ENCODE results near the gene STRN4. TPM values are rescaled to one million over a fixed set of nuclear protein-coding genes. Genes with fewer than 3 reads are reported as not detected.

The STRN4 gene
- total and polyA plus RNA-seq, 2 donors (not counting 3 experiments of a cell fraction or from before 2014, with no cell fraction given): 116 to 144 TPM

GRCh38 chr19:46717716-46718143 is 28.5 kb downstream of the STRN4 start:
- Histone ChIP-seq H3K27me3 (ENCODE audit: control insufficient read depth in 2 of 2, insufficient read depth in 2 of 2, low read length in 2 of 2) (no peaks in the 10 kb centered on the region), H3K9me3 (replicated peaks; ENCODE audit: control insufficient read depth, insufficient read depth, low read length) (no peaks in the 10 kb centered on the region), H2AFZ (ENCODE audit: low read depth, low read length) (no peak overlapping the region), H3K4me2 (ENCODE audit: insufficient read depth, low read length) (no peak overlapping the region), H3K27ac (ENCODE audit: insufficient read depth, low read depth, low read length) (peak overlapping the region; percentile 13), H4K20me1 (replicated peaks; ENCODE audit: control insufficient read depth, extremely low read depth, insufficient read depth, low read length) (no peaks in the 10 kb centered on the region), H3K36me3 (ENCODE audit: control insufficient read depth in 2 of 2, extremely low read depth in 1 of 2, insufficient read depth in 2 of 2, low read length in 2 of 2) (peaks cover 6 to 27% of the 10 kb centered on the region in 2 experiments), H3K4me1 (ENCODE audit: control insufficient read depth, extremely low read depth, insufficient read depth, low read length) (peaks cover 42% of the 10 kb centered on the region), H3K9me1 (replicated peaks; ENCODE audit: control insufficient read depth, extremely low read depth, insufficient read depth, low read length) (no peaks in the 10 kb centered on the region), H3K9ac (replicated peaks; ENCODE audit: extremely low read depth, insufficient read depth, low read length) (no peak overlapping the region), H3K4me3 (replicated peaks in 1 of 3; ENCODE audit: insufficient read depth in 1 of 3, low read depth in 1 of 3, low read length in 3 of 3) (peak overlapping the region in 2 of 3 experiments; percentile 40 to 85), H3K79me2 (ENCODE audit: control insufficient read depth, insufficient read depth, low read length) (peaks cover 32% of the 10 kb centered on the region)
- intact Hi-C loops (cut with micrococcal nuclease): no loop called here
- dilution Hi-C loops (cut with MboI; ENCODE audit: extremely low pct_ligation_motif_present, low sequenced_read_pairs): no loop called here
- TF ChIP-seq MYC (IDR thresholded peaks at IDR 0.05; ENCODE audit: low read depth, low read length): no peak
- TF ChIP-seq, protein P1, sequence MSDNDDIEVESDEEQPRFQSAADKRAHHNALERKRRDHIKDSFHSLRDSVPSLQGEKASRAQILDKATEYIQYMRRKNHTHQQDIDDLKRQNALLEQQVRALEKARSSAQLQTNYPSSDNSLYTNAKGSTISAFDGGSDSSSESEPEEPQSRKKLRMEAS (IDR thresholded peaks at IDR 0.05; ENCODE audit: insufficient read depth, insufficient read length): no peak
- no peak for TF ChIP-seq EZH2 (IDR thresholded peaks at IDR 0.05; ENCODE audit: borderline replicate concordance, low read depth, low read length, severe bottlenecking)
- DNase-seq (ENCODE audit: low read depth, low spot score) (no peak), FAIRE-seq (peak; percentile 52)
- CTCF ChIA-PET: interaction anchor here (1.0 kb wide), 1 partner anchor 13 kb away, joined by 3 read pairs; no protein-coding TSS in a partner anchor
- POLR2A ChIA-PET: no interaction called here
- BruUV-seq (replicated peaks): no TSS peak

GRCh38 chr19:46717034-46717715 is 29.1 kb downstream of the STRN4 start, which contains the start of gene PRKD2:
PRKD2 (minus strand) TSS chr19:46717114; CDS start chr19:46716370, 744 bp downstream.
- Histone ChIP-seq H3K9ac (replicated peaks; ENCODE audit: extremely low read depth, insufficient read depth, low read length) (peak within 1 kb of the TSS; percentile 71), H3K9me3 (replicated peaks; ENCODE audit: control insufficient read depth, insufficient read depth, low read length) (no peaks in the 10 kb centered on the region), H4K20me1 (replicated peaks; ENCODE audit: control insufficient read depth, extremely low read depth, insufficient read depth, low read length) (no peaks in the 10 kb centered on the region), H3K27me3 (ENCODE audit: control insufficient read depth in 2 of 2, insufficient read depth in 2 of 2, low read length in 2 of 2) (no peaks in the 10 kb centered on the region), H3K27ac (ENCODE audit: insufficient read depth, low read depth, low read length) (peak within 1 kb of the TSS; percentile 57), H3K79me2 (ENCODE audit: control insufficient read depth, insufficient read depth, low read length) (peaks cover 34% of the 10 kb centered on the region), H3K4me2 (ENCODE audit: insufficient read depth, low read length) (peak within 1 kb of the TSS; percentile 67), H3K4me3 (replicated peaks in 1 of 3; ENCODE audit: insufficient read depth in 1 of 3, low read depth in 1 of 3, low read length in 3 of 3) (peak within 1 kb of the TSS; percentile 76 to 96 (median 85)), H3K9me1 (replicated peaks; ENCODE audit: control insufficient read depth, extremely low read depth, insufficient read depth, low read length) (no peaks in the 10 kb centered on the region), H3K4me1 (ENCODE audit: control insufficient read depth, extremely low read depth, insufficient read depth, low read length) (peaks cover 38% of the 10 kb centered on the region), H3K36me3 (ENCODE audit: control insufficient read depth in 2 of 2, extremely low read depth in 1 of 2, insufficient read depth in 2 of 2, low read length in 2 of 2) (peaks cover 6 to 21% of the 10 kb centered on the region in 2 experiments), H2AFZ (ENCODE audit: low read depth, low read length) (peak within 1 kb of the TSS; percentile 73)
- TF ChIP-seq, protein P1 (IDR thresholded peaks at IDR 0.05; ENCODE audit: insufficient read depth, insufficient read length): no peak
- TF ChIP-seq GATA2 (IDR thresholded peaks at IDR 0.05; ENCODE audit: insufficient read depth, insufficient read length, low read depth, low read length): no peak
- TF ChIP-seq MYC (IDR thresholded peaks at IDR 0.05; ENCODE audit: low read depth, low read length): no peak
- peak; percentile 75 for TF ChIP-seq POLR2AphosphoS5 (IDR thresholded peaks at IDR 0.05; ENCODE audit: insufficient read depth, low read depth, low read length)
- no peak for TF ChIP-seq EZH2 (IDR thresholded peaks at IDR 0.05; ENCODE audit: borderline replicate concordance, low read depth, low read length, severe bottlenecking)
- TF ChIP-seq JUN (IDR thresholded peaks at IDR 0.05; ENCODE audit: borderline replicate concordance, insufficient read depth, insufficient read length, low read depth): no peak
- peak; percentile 68 for TF ChIP-seq POLR2A (IDR thresholded peaks at IDR 0.05; ENCODE audit: low read depth, low read length)
- FAIRE-seq (peak; percentile 85), DNase-seq (ENCODE audit: low read depth, low spot score) (peak; percentile 84)
- POLR2A ChIA-PET: interaction anchor here (0.7 to 0.8 kb wide), 5 partner anchors 14 to 117 kb away, joined by 3 to 6 read pairs (median 6); no protein-coding TSS in a partner anchor
- TSS peak; percentile 58 for BruUV-seq (replicated peaks)
- CTCF ChIA-PET: interaction anchor here (0.6 to 5.4 kb wide), 3 partner anchors 12 to 34 kb away, joined by 4 to 74 read pairs (median 34); no protein-coding TSS in a partner anchor
- dilution Hi-C loops (cut with MboI; ENCODE audit: extremely low pct_ligation_motif_present, low sequenced_read_pairs) (no loop called here), intact Hi-C loops (cut with micrococcal nuclease) (no loop called here)
